ENCODE data around the gene TMEM183A.

GRCh38 chr1:203044546-203045250 lies 37.5 kb downstream of the TMEM183A start:
- TF ChIP-seq SIN3A (IDR thresholded peaks at IDR 0.05; ENCODE audit: borderline replicate concordance, insufficient read depth, low read length) (no peak), TAF1 (IDR thresholded peaks at IDR 0.05; ENCODE audit: borderline replicate concordance, insufficient read depth, low read length) (no peak), FOXP2 (optimal IDR thresholded peaks at IDR 0.05; ENCODE audit: borderline replicate concordance, extremely low read depth, extremely low read length, insufficient read depth) (no peak), POLR2AphosphoS5 (IDR thresholded peaks at IDR 0.05; ENCODE audit: low read depth, low read length) (no peak)
- TF ChIP-seq, protein P1, sequence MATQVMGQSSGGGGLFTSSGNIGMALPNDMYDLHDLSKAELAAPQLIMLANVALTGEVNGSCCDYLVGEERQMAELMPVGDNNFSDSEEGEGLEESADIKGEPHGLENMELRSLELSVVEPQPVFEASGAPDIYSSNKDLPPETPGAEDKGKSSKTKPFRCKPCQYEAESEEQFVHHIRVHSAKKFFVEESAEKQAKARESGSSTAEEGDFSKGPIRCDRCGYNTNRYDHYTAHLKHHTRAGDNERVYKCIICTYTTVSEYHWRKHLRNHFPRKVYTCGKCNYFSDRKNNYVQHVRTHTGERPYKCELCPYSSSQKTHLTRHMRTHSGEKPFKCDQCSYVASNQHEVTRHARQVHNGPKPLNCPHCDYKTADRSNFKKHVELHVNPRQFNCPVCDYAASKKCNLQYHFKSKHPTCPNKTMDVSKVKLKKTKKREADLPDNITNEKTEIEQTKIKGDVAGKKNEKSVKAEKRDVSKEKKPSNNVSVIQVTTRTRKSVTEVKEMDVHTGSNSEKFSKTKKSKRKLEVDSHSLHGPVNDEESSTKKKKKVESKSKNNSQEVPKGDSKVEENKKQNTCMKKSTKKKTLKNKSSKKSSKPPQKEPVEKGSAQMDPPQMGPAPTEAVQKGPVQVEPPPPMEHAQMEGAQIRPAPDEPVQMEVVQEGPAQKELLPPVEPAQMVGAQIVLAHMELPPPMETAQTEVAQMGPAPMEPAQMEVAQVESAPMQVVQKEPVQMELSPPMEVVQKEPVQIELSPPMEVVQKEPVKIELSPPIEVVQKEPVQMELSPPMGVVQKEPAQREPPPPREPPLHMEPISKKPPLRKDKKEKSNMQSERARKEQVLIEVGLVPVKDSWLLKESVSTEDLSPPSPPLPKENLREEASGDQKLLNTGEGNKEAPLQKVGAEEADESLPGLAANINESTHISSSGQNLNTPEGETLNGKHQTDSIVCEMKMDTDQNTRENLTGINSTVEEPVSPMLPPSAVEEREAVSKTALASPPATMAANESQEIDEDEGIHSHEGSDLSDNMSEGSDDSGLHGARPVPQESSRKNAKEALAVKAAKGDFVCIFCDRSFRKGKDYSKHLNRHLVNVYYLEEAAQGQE (IDR thresholded peaks at IDR 0.05; ENCODE audit: insufficient read depth in 1 of 2, low read depth in 2 of 2, low read length in 2 of 2) = no peak

Data from PFSK-1 (cell line).